ENCODE measurements around the gene IAH1. TPM values are rescaled to one million over a fixed set of nuclear protein-coding genes. Genes with fewer than 3 reads are reported as not detected.

IAH1 gene
- total and polyA plus RNA-seq, 9 of the 15 experiments (the other 6 are each of a cell fraction or from before 2014, with no cell fraction given): 0.04 to 19.3 (median 0.36) TPM; not detected in 3

- Histone ChIP-seq H3K27ac (ENCODE audit: extremely low read depth, low read depth, low read length) (no peak overlapping the region), H3K79me2 (ENCODE audit: control insufficient read depth, insufficient read depth, low read length) (peaks cover 13% of the 10 kb centered on the region; the same call in 2 of the 3 replicates), H2AFZ (ENCODE audit: low read depth, low read length) (no peak overlapping the region), H4K20me1 (replicated peaks; ENCODE audit: control insufficient read depth, insufficient read depth, low read length) (no peaks in the 10 kb centered on the region), H3K9me1 (ENCODE audit: control insufficient read depth, insufficient read depth, low read length) (no peaks in the 10 kb centered on the region), H3K4me1 (replicated peaks in 1 of 2; ENCODE audit: control insufficient read depth in 2 of 2, insufficient read depth in 2 of 2, low read length in 2 of 2) (no peaks in the 10 kb centered on the region; a peak in 1 of 5 replicates), H3K36me3 (ENCODE audit: control insufficient read depth, insufficient read depth, low read length) (peaks cover 76% of the 10 kb centered on the region), H3K4me2 (ENCODE audit: insufficient read depth, low read length) (no peak overlapping the region), H3K27me3 (ENCODE audit: control insufficient read depth in 2 of 2, insufficient read depth in 2 of 2, low read length in 2 of 2) (no peaks in the 10 kb centered on the region), H3K9ac (ENCODE audit: insufficient read depth in 1 of 2, low read depth in 2 of 2, low read length in 2 of 2) (no peak overlapping the region), H3K4me3 (no peak overlapping the region), H3K9me3 (replicated peaks; ENCODE audit: control insufficient read depth, insufficient read depth, low read depth, low read length) (no peaks in the 10 kb centered on the region)
- BruUV-seq (replicated peaks): no TSS peak
- POLR2A ChIA-PET: interaction anchor here (0.6 to 1.2 kb wide), 2 partner anchors 11 to 16 kb away, joined by 3 to 4 read pairs; no protein-coding TSS in a partner anchor
- intact Hi-C loops (cut with micrococcal nuclease): no loop called here
- CTCF ChIA-PET (ENCODE audit: low intra/inter-chr PET ratio): no interaction called here
- ATAC-seq (no peak), DNase-seq (ENCODE audit: extremely low read depth in 1 of 4, low spot score in 3 of 4) (no peak), FAIRE-seq (no peak)
- in situ Hi-C loops (cut with MboI): no loop called here
- whole genome bisulfite sequencing (ENCODE audit: insufficient coverage, low coverage, missing lambda C conversion rate): 48% methylated on average over 2 of the region's 2 CpGs
- TF ChIP-seq ATF3 (IDR thresholded peaks at IDR 0.05) (peak; percentile 73), ATF3 (CRISPR knock-in tag; conservative IDR thresholded peaks at IDR 0.05) (no peak), ZNF589 (CRISPR knock-in tag; IDR thresholded peaks at IDR 0.05; ENCODE audit: low read depth) (no peak), ZNF583 (CRISPR knock-in tag; IDR thresholded peaks at IDR 0.05) (no peak), ZNF445 (CRISPR knock-in tag; IDR thresholded peaks at IDR 0.05; ENCODE audit: low read depth) (no peak), JUND (IDR thresholded peaks at IDR 0.05; ENCODE audit: borderline replicate concordance, low read depth, low read length) (no peak), JUND (tag; IDR thresholded peaks at IDR 0.05; ENCODE audit: borderline replicate concordance, low read depth, low read length) (0 out of 3 replicates have a peak, but pooled peaks have one; percentile 39), ZNF518B (CRISPR knock-in tag; IDR thresholded peaks at IDR 0.05) (no peak), SPI1 (IDR thresholded peaks at IDR 0.05; ENCODE audit: borderline replicate concordance, low read depth, low read length) (no peak), MEF2D (tag; conservative IDR thresholded peaks at IDR 0.05; ENCODE audit: low read depth) (peak; percentile 82), MEF2A (IDR thresholded peaks at IDR 0.05; ENCODE audit: control insufficient read depth, low read depth, low read length) (peak; percentile 64; the same call in 1 of the 2 replicates), GTF2E2 (tag; IDR thresholded peaks at IDR 0.05) (0 out of 2 replicates have a peak, but pooled peaks have one; percentile 30), ZNF408 (CRISPR knock-in tag; IDR thresholded peaks at IDR 0.05; ENCODE audit: low read depth) (no peak), CBFA2T2 (conservative IDR thresholded peaks at IDR 0.05) (0 out of 2 replicates have a peak, but pooled peaks have one; percentile 6), NCOA6 (IDR thresholded peaks at IDR 0.05) (no peak), ID3 (CRISPR knock-in tag; IDR thresholded peaks at IDR 0.05) (no peak), ID3 (tag; IDR thresholded peaks at IDR 0.05) (no peak), L3MBTL2 (IDR thresholded peaks at IDR 0.05) (no peak)
Measured at GRCh38 chr2:9430316-9431293, 43.7 kb upstream of the IAH1 start.

All from K562 (cell line).